Limb (tissue), 2 donors: ENCODE results near the gene ZNF830.
"Not testable (repeated sequence)": the region's sequence is repeated elsewhere in the genome, so short reads cannot be mapped to it uniquely, and the experiment has no call there.

Experiments used
- DNase-seq, 2 donors: peaks; one replicate each; pipeline ENCODE4 v3.0.0-alpha.2; 2016; ENCODE audit errors: extremely low spot score in 2 of 2

Gene ZNF830, protein sequence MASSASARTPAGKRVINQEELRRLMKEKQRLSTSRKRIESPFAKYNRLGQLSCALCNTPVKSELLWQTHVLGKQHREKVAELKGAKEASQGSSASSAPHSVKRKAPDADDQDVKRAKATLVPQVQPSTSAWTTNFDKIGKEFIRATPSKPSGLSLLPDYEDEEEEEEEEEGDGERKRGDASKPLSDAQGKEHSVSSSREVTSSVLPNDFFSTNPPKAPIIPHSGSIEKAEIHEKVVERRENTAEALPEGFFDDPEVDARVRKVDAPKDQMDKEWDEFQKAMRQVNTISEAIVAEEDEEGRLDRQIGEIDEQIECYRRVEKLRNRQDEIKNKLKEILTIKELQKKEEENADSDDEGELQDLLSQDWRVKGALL

DNA sequence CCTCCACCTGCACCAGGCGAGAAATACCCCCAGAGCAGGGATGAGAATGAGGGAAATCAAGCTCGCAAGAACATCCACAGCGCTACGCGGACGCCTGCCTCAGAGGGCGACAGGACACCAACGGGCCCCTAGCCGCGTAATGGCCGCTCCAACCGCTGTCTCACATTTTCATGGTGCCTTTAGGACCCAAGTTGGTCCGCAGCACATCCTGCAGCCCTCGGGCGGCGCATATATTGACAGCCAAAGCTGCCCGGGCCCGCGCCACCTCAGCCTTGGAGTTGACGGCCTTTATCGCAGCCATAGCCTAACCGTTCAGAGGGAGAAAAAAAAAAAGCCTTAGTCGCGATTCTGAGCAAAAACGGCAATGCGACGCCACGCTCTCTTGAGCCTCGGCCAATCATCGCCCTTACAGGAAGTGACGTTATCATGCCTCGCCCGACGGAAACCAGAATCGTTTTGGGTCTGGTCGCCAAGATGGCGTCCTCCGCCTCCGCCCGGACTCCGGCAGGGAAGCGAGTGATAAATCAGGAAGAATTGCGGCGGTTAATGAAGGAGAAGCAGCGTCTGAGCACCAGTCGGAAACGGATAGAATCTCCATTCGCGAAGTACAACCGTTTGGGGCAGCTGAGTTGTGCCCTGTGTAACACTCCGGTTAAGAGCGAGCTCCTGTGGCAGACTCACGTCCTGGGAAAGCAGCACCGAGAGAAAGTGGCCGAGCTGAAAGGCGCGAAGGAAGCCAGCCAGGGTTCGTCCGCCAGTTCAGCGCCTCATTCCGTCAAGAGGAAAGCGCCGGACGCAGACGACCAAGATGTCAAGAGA lies at the start of gene ZNF830, which contains the start of gene CCT6B:
TSS of gene ZNF830 (plus strand) at position 448 of the 819 bp plus-strand sequence. CDS start at position 475, 27 bp downstream.
TSS of gene CCT6B (minus strand) at position 368 of the 819 bp plus-strand sequence. CDS start at position 301, 67 bp downstream.
- DNase-seq = peak; percentile 94

DNA sequence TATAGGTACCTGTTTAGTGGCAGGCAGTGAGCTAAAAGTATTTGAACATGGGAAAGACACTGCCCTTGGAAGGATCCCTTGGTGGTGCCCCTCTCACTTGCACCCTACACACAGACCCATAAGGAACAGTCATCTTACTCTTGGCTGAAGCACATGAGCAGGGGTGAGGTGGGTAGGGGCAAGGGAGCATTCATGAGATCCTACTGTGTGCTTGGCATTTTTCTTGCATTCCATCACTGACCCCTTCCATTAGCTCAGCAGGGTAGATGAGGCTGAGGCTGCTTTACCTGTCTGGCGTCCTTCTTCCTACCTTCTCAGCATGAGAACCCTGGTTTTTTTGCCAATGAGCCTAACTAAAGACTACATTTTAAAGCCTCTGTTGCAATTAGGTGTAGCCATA lies 48.3 kb upstream of the ZNF830 start:
- no peak for DNase-seq

GRCh38 chr17:34916120-34916519 lies 45.2 kb upstream of the ZNF830 start:
- DNase-seq = no peak

GRCh38 chr17:34917381-34917780 lies 44.0 kb upstream of the ZNF830 start:
- DNase-seq = no peak

GRCh38 chr17:34920676-34921075 lies 40.7 kb upstream of the ZNF830 start:
- no peak for DNase-seq

DNA sequence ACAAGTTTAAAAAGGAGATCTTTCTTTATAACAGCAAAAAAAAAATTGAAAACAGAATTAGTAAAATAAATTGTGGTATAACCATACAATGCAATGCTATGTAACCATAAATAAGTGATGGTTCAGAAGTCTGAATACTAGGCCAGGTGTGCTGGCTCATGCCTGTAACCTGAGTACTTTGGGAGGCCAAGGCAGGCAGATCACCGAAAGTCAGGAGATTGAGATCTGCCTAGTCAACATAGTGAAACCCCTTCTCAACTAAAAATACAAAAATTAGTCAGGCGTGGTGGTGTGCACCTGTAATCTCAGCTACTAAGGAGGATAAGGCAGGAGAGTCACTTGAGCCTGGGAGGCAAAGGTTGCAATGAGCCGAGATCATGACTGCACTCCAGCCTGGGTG lies 34.7 kb upstream of the ZNF830 start:
- DNase-seq = no peak

DNA sequence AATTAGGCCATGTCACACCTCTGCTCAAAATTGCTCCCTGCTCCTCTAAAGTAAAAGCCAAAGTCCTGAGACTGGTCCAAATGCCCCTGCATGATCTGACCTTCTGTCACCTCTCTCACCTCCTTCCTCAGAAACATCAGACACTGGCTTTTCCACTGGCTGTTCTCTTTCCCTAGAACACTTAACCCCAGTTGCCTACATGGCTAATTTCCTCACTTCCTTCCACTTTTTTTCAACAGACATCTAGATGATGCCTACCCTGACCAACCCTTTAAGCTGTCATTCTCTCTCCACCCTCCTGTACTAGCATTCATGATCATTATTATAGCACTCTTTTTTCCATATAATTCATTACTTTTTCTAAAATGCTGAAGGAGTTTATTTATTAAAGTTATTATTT lies 31.1 kb upstream of the ZNF830 start:
- no peak for DNase-seq

DNA sequence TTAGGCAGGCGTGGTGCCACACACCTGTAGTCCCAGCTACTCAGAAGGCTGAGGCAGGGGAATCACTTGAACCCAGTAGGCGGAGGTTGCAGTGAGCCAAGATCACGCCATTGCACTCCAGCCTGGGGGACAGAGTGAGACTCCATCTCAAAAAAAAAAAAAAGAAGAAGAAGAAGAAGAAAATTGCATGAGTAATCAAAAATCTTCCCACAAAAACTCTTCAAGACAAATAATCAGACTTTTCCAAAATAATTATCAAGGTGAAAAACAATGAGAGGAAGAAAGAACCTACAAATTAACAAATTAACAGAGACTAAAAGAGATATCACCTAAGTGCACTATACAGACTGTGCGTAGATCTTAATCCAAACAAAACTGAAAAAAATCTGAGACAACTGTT lies 10.6 kb upstream of the ZNF830 start:
- DNase-seq = not testable (repeated sequence)

DNA sequence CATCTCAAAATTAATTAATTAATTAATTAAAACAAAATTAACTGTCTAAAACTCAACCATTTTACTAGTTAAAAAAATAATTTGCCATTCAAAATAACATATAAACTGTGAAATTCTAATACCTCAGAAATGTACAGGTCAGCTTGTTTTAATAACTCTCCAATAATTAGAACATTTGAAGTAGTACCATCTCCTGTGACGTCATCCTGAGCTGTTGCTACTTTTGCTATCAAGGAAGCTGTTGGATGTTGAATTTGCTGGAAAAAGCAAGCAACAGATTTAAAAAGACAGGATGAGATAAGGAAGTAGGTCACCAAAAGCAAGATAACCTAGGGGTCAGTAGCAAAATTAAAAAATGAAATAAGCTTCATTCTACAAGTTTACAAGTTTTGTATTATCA lies 2.9 kb upstream of the ZNF830 start:
- DNase-seq = no peak

- no peak for DNase-seq
These were observed 12.8 kb downstream of the ZNF830 start for GRCh38 chr17:34974179-34974578.

GRCh38 chr17:34974794-34975785 lies 13.8 kb downstream of the ZNF830 start:
- no peak for DNase-seq

DNA sequence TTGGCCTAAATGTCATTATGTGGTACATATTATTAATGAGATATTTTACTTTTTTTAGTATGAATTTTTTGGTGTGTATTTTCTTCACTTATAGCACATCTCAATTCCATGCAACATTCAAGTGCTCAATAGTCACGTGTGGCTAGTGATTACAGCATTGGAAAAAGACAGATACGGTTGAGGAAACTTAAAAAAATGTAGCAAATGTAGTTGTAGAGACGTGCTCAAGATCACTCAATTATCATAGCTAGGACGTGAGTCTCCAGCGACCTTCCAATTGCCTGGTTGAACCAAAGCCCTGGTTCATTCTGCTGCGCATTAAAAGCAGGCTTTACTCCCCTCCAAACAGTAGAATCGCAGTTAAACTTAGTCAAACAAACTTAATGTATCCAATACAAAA lies 17.8 kb downstream of the ZNF830 start:
- no peak for DNase-seq

DNA sequence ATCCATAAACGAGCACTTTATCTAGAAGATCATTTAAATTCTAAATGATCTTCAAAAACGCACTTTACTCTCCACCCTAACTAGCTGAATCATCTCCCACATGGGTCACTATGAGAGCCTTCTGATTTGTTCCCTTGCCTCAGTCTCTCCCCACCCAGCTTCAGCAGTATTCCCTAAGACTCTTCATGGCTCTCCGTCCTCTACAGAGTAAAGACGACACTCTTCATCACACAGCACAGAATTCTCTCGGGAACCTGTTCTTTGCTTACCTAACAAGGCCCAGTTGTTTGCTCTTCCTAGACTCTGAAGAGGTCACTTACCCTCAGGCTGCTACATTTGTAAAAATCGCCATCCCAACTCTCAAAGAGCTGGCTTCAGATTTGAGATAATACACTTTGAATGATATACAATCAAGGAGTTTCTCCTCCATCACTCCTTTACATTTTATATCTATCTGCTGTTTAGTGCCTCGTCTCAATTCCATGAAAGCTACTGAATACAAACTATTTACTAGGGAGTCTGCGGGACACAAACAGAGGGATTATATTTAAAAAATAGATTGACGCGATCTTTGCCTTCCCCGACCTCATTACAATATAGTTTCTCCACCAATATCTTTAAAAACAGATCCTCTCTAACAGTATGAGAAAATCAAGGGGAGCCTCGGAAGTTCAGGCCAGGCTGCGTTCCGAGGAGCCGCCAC lies 18.5 kb downstream of the ZNF830 start:
- no peak for DNase-seq

GRCh38 chr17:34980353-34980680 lies 19.0 kb downstream of the ZNF830 start, which contains the start of gene LIG3:
Gene LIG3 (plus strand): TSS chr17:34980512. CDS start chr17:34983006, 2,494 bp downstream.
- DNase-seq = peak; percentile 95 to 97

- peak in 1 of 2 donors; percentile 71 for DNase-seq
These were observed 19.6 kb downstream of the ZNF830 start for GRCh38 chr17:34980681-34981537.

DNA sequence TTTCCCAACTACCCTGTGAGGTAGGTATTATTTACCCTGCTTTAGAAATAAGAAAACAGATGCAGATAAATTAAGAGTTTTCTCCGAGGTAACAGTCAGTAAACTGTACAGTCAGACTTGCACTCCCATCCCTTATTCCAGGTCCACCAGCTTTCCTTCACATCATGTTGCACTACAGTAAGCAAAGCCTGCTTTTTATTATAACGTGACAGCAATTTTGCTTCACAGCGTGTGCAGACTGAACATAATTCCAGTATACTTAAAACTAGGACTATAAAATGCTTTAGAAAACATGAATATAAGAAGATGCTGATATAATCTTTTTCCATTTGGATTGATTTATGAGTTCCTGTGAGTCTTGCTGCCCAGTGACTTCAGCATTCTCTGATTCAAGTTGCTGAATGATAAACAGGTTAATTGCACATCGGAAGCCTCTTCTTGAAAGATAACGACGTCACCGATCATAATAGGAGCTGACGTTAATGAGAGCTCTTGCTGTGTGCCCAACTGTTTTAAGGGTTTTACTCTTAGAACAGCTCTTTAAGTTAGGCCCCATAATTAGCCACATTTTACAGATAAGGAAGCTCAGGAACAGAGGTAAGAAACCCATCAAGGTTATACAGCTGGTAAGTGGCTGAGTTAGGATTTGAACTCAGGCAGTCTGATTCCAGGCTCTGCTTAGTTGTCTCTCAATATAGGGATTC lies 20.4 kb downstream of the ZNF830 start:
- DNase-seq = no peak

DNA sequence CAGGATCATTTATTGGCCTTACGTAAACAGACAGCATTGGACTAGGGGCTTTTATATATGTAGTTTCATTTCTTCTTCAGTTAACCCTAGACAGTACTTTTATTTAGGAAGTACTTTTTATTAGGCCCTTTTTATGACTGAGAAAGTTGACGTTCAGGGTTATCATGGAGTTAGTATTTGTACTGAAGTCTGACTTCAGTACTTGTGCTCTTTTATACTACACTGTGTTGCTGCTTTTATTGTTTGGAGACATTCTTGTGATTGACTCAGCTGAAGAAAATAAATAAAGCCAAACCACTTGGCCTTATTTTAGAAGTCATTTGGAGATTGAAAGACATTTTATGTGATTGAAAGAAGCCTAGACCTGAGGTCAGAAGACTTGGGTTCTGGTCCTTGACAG lies 25.9 kb downstream of the ZNF830 start:
- no peak for DNase-seq

- no peak for DNase-seq
These were observed 27.3 kb downstream of the ZNF830 start for GRCh38 chr17:34988644-34989043.

DNA sequence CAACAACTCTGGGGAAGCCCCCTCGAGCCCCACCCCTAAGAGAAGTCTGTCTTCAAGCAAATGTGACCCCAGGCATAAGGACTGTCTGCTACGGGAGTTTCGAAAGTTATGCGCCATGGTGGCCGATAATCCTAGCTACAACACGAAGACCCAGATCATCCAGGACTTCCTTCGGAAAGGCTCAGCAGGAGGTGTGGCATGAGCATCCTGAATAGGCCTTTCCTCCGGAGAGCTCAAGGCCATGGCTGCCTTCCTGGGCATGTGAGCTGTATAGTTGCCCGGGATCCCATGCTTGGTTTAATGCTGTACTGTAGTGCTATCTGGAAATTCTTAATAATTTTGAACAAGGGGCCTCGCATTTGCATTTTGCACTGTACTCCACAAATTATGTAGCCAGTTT lies 28.1 kb downstream of the ZNF830 start:
- DNase-seq = no peak
